Measurements from ENCODE around the gene BDH2.

DNA sequence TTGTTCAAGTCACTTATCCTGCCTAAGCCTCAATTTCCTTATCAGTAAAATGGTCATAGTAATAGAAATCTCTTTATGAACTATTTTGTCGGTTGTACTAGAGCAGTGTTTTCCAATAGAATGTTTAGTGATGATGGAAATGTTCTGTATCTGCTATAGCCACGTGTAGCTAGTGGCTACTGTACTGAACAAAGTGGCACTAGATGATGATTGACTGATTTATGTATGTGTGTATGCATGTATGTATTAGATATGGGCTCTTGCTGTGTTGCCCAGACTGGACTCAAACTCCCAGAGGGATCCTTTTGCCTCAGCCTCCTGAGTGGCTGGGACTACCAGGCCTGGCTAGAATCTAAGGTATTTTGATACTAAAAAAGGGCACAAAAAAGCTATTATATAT, 55.5 kb downstream of the BDH2 start:
- TF ChIP-seq, protein P1, sequence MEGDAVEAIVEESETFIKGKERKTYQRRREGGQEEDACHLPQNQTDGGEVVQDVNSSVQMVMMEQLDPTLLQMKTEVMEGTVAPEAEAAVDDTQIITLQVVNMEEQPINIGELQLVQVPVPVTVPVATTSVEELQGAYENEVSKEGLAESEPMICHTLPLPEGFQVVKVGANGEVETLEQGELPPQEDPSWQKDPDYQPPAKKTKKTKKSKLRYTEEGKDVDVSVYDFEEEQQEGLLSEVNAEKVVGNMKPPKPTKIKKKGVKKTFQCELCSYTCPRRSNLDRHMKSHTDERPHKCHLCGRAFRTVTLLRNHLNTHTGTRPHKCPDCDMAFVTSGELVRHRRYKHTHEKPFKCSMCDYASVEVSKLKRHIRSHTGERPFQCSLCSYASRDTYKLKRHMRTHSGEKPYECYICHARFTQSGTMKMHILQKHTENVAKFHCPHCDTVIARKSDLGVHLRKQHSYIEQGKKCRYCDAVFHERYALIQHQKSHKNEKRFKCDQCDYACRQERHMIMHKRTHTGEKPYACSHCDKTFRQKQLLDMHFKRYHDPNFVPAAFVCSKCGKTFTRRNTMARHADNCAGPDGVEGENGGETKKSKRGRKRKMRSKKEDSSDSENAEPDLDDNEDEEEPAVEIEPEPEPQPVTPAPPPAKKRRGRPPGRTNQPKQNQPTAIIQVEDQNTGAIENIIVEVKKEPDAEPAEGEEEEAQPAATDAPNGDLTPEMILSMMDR (conservative IDR thresholded peaks at IDR 0.05; ENCODE audit: low read depth, low read length): no peak
- TF ChIP-seq EZH2 (IDR thresholded peaks at IDR 0.05; ENCODE audit: low read length, unreplicated experiment): no peak
